ENCODE data around the gene ELL2.

The ELL2 gene

GRCh38 chr5:95989283-95990048, 27.8 kb upstream of the ELL2 start:
- H3K9me3 ChIP-seq (ENCODE audit: control insufficient read depth, insufficient read depth, low read length) = no peaks in the 10 kb centered on the region
- no peaks in the 10 kb centered on the region for H3K36me3 ChIP-seq (ENCODE audit: insufficient read depth, low read length)
- no peaks in the 10 kb centered on the region; the same call in 1 of the 2 replicates for H3K4me1 ChIP-seq (ENCODE audit: insufficient read depth, low read length)
- no peak overlapping the region for H3K9ac ChIP-seq (ENCODE audit: low read depth, low read length)

GRCh38 chr5:95988877-95989276, 27.2 kb upstream of the ELL2 start:
- Histone ChIP-seq H3K36me3 (ENCODE audit: insufficient read depth, low read length) (no peaks in the 10 kb centered on the region), H3K4me1 (ENCODE audit: insufficient read depth, low read length) (no peaks in the 10 kb centered on the region; the same call in 1 of the 2 replicates), H3K9me3 (ENCODE audit: control insufficient read depth, insufficient read depth, low read length) (no peaks in the 10 kb centered on the region), H3K9ac (ENCODE audit: low read depth, low read length) (no peak overlapping the region)

GRCh38 chr5:95988094-95988493, 26.4 kb upstream of the ELL2 start:
- no peaks in the 10 kb centered on the region for H3K9me3 ChIP-seq (ENCODE audit: control insufficient read depth, insufficient read depth, low read length)
- no peaks in the 10 kb centered on the region; the same call in 1 of the 2 replicates for H3K4me1 ChIP-seq (ENCODE audit: insufficient read depth, low read length)
- no peaks in the 10 kb centered on the region for H3K36me3 ChIP-seq (ENCODE audit: insufficient read depth, low read length)
- no peak overlapping the region for H3K9ac ChIP-seq (ENCODE audit: low read depth, low read length)

- no peaks in the 10 kb centered on the region for H3K9me3 ChIP-seq (ENCODE audit: control insufficient read depth, insufficient read depth, low read length)
- H3K9ac ChIP-seq (ENCODE audit: low read depth, low read length) = no peak overlapping the region
- H3K36me3 ChIP-seq (ENCODE audit: insufficient read depth, low read length) = no peaks in the 10 kb centered on the region
- H3K4me1 ChIP-seq (ENCODE audit: insufficient read depth, low read length) = no peaks in the 10 kb centered on the region; the same call in 1 of the 2 replicates
Measured at GRCh38 chr5:95986937-95987520, 25.4 kb upstream of the ELL2 start.

- no peak overlapping the region for H3K9ac ChIP-seq (ENCODE audit: low read depth, low read length)
- H3K36me3 ChIP-seq (ENCODE audit: insufficient read depth, low read length) = no peaks in the 10 kb centered on the region
- H3K9me3 ChIP-seq (ENCODE audit: control insufficient read depth, insufficient read depth, low read length) = no peaks in the 10 kb centered on the region
- H3K4me1 ChIP-seq (ENCODE audit: insufficient read depth, low read length) = no peaks in the 10 kb centered on the region; the same call in 1 of the 2 replicates
Measured at GRCh38 chr5:95986001-95986400, 24.4 kb upstream of the ELL2 start.

GRCh38 chr5:95985249-95985648, 23.6 kb upstream of the ELL2 start:
- H3K9ac ChIP-seq (ENCODE audit: low read depth, low read length) = no peak overlapping the region
- H3K36me3 ChIP-seq (ENCODE audit: insufficient read depth, low read length) = no peaks in the 10 kb centered on the region
- no peaks in the 10 kb centered on the region; the same call in 1 of the 2 replicates for H3K4me1 ChIP-seq (ENCODE audit: insufficient read depth, low read length)
- no peaks in the 10 kb centered on the region for H3K9me3 ChIP-seq (ENCODE audit: control insufficient read depth, insufficient read depth, low read length)

- H3K36me3 ChIP-seq (ENCODE audit: insufficient read depth, low read length) = no peaks in the 10 kb centered on the region
- H3K9ac ChIP-seq (ENCODE audit: low read depth, low read length) = no peak overlapping the region
- no peaks in the 10 kb centered on the region; the same call in 1 of the 2 replicates for H3K4me1 ChIP-seq (ENCODE audit: insufficient read depth, low read length)
- no peaks in the 10 kb centered on the region for H3K9me3 ChIP-seq (ENCODE audit: control insufficient read depth, insufficient read depth, low read length)
Measured at GRCh38 chr5:95984287-95984938, 22.8 kb upstream of the ELL2 start.

- Histone ChIP-seq H3K9me3 (ENCODE audit: control insufficient read depth, insufficient read depth, low read length) (no peaks in the 10 kb centered on the region), H3K4me1 (ENCODE audit: insufficient read depth, low read length) (no peaks in the 10 kb centered on the region), H3K36me3 (ENCODE audit: insufficient read depth, low read length) (no peaks in the 10 kb centered on the region), H3K9ac (ENCODE audit: low read depth, low read length) (no peak overlapping the region)
Measured at GRCh38 chr5:95983509-95983908, 21.9 kb upstream of the ELL2 start.

GRCh38 chr5:95983080-95983479, 21.4 kb upstream of the ELL2 start:
- Histone ChIP-seq H3K9me3 (ENCODE audit: control insufficient read depth, insufficient read depth, low read length) (no peaks in the 10 kb centered on the region), H3K4me1 (ENCODE audit: insufficient read depth, low read length) (no peaks in the 10 kb centered on the region), H3K36me3 (ENCODE audit: insufficient read depth, low read length) (no peaks in the 10 kb centered on the region), H3K9ac (ENCODE audit: low read depth, low read length) (no peak overlapping the region)

GRCh38 chr5:95976606-95977005, 15.0 kb upstream of the ELL2 start:
- no peaks in the 10 kb centered on the region for H3K4me1 ChIP-seq (ENCODE audit: insufficient read depth, low read length)
- no peaks in the 10 kb centered on the region for H3K36me3 ChIP-seq (ENCODE audit: insufficient read depth, low read length)
- no peaks in the 10 kb centered on the region for H3K9me3 ChIP-seq (ENCODE audit: control insufficient read depth, insufficient read depth, low read length)
- H3K9ac ChIP-seq (ENCODE audit: low read depth, low read length) = no peak overlapping the region

- H3K9me3 ChIP-seq (ENCODE audit: control insufficient read depth, insufficient read depth, low read length) = no peaks in the 10 kb centered on the region
- no peaks in the 10 kb centered on the region for H3K4me1 ChIP-seq (ENCODE audit: insufficient read depth, low read length)
- H3K36me3 ChIP-seq (ENCODE audit: insufficient read depth, low read length) = no peaks in the 10 kb centered on the region
- H3K9ac ChIP-seq (ENCODE audit: low read depth, low read length) = no peak overlapping the region
Measured at GRCh38 chr5:95975703-95976102, 14.1 kb upstream of the ELL2 start.

GRCh38 chr5:95973793-95974325, 12.2 kb upstream of the ELL2 start:
- no peaks in the 10 kb centered on the region for H3K4me1 ChIP-seq (ENCODE audit: insufficient read depth, low read length)
- H3K36me3 ChIP-seq (ENCODE audit: insufficient read depth, low read length) = no peaks in the 10 kb centered on the region
- no peak overlapping the region for H3K9ac ChIP-seq (ENCODE audit: low read depth, low read length)
- no peaks in the 10 kb centered on the region for H3K9me3 ChIP-seq (ENCODE audit: control insufficient read depth, insufficient read depth, low read length)

GRCh38 chr5:95972196-95972595, 10.5 kb upstream of the ELL2 start:
- Histone ChIP-seq H3K9me3 (ENCODE audit: control insufficient read depth, insufficient read depth, low read length) (no peaks in the 10 kb centered on the region), H3K9ac (ENCODE audit: low read depth, low read length) (no peak overlapping the region), H3K36me3 (ENCODE audit: insufficient read depth, low read length) (no peaks in the 10 kb centered on the region)

GRCh38 chr5:95970359-95970704, 8.7 kb upstream of the ELL2 start:
- Histone ChIP-seq H3K36me3 (ENCODE audit: insufficient read depth, low read length) (no peaks in the 10 kb centered on the region), H3K9me3 (ENCODE audit: control insufficient read depth, insufficient read depth, low read length) (no peaks in the 10 kb centered on the region), H3K9ac (ENCODE audit: low read depth, low read length) (no peak overlapping the region), H3K4me1 (ENCODE audit: insufficient read depth, low read length) (no peaks in the 10 kb centered on the region)

More at GRCh38 chr5:95972196-95972595, 10.5 kb upstream of the ELL2 start:
- no peaks in the 10 kb centered on the region for H3K4me1 ChIP-seq (ENCODE audit: insufficient read depth, low read length)

Data from ES-I3 (cell line).